Calu3 (cell line): ENCODE measurements around the gene MAD2L1. TPM values are rescaled to one million over a fixed set of nuclear protein-coding genes. Genes with fewer than 3 reads are reported as not detected.

Experiments
- BruUV-seq: library from RNA; stranded (reverse); fragments of 400-500 nt; replicated peaks from 2 replicates; lab custom pipeline; 2021; lab: Mats Ljungman, UMichigan
- CTCF ChIA-PET: fragments of 300-600 bp; sonication (Branson Sonifier 250); formaldehyde crosslinking; loops from one replicate; lab custom pipeline; 2022; ENCODE audit warnings: antibody characterized with exemption; lab: Charles Lee
- DNase-seq: peaks from one replicate; pipeline ENCODE4 v3.0.0; 2022
- H3K27ac Mint-ChIP-seq: one replicate; pipeline ENCODE4 v1.8.0; 2022; ENCODE audit warnings: mixed read lengths; ENCODE audit not compliant: unreplicated experiment
- H3K27me3 Mint-ChIP-seq: one replicate; pipeline ENCODE4 v1.8.0; 2022; ENCODE audit warnings: mixed read lengths; ENCODE audit not compliant: unreplicated experiment
- H3K36me3 Mint-ChIP-seq: one replicate; pipeline ENCODE4 v1.8.0; 2022; ENCODE audit warnings: mild to moderate bottlenecking, moderate library complexity, mixed read lengths; ENCODE audit not compliant: insufficient read depth, unreplicated experiment
- H3K4me1 Mint-ChIP-seq: one replicate; pipeline ENCODE4 v1.8.0; 2022; ENCODE audit warnings: mild to moderate bottlenecking, low read depth, mixed read lengths; ENCODE audit not compliant: unreplicated experiment
- H3K4me3 Mint-ChIP-seq: one replicate; pipeline ENCODE4 v1.8.0; 2022; ENCODE audit warnings: mild to moderate bottlenecking, low read depth, moderate library complexity, mixed read lengths; ENCODE audit not compliant: unreplicated experiment
- H3K9me3 Mint-ChIP-seq: one replicate; pipeline ENCODE4 v1.8.0; 2022; ENCODE audit warnings: low read depth, mixed read lengths; ENCODE audit not compliant: unreplicated experiment
- CTCF ChIP-seq: fragments of 200-600 bp; IDR thresholded peaks from one replicate; pipeline ENCODE4 v1.8.0; 2022; ENCODE audit warnings: antibody characterized with exemption; ENCODE audit not compliant: unreplicated experiment
- intact Hi-C: fragments of 100-400 bp; cut with micrococcal nuclease; formaldehyde crosslinking; loops from one replicate; pipeline ENCODE4 v1.10.0; 2022; ENCODE audit not compliant: unreplicated experiment
- total RNA-seq: library from RNA; stranded (reverse); gene quantifications from 2 replicates; pipeline ENCODE4 v1.2.3, GENCODE V29; 2022

The MAD2L1 gene
- total RNA-seq, 1 experiment from 2014 or later, result 42.9 TPM

GRCh38 chr4:120007191-120007871 is 59.3 kb downstream of the MAD2L1 start:
- Mint-ChIP-seq H3K27ac (no peak overlapping the region), H3K27me3 (no peaks in the 10 kb centered on the region), H3K9me3 (no peaks in the 10 kb centered on the region), H3K36me3 (no peaks in the 10 kb centered on the region), H3K4me1 (no peaks in the 10 kb centered on the region), H3K4me3 (no peak overlapping the region)
- no peak for TF ChIP-seq CTCF
- no TSS peak for BruUV-seq
- DNase-seq, result peak; percentile 1
- CTCF ChIA-PET, result no interaction called here
- intact Hi-C loops, result no loop called here
